ENCODE measurements around the gene DACH1.
"Not testable (repeated sequence)": the region's sequence is repeated elsewhere in the genome, so short reads cannot be mapped to it uniquely, and the experiment has no call there.

The DACH1 gene

DNA sequence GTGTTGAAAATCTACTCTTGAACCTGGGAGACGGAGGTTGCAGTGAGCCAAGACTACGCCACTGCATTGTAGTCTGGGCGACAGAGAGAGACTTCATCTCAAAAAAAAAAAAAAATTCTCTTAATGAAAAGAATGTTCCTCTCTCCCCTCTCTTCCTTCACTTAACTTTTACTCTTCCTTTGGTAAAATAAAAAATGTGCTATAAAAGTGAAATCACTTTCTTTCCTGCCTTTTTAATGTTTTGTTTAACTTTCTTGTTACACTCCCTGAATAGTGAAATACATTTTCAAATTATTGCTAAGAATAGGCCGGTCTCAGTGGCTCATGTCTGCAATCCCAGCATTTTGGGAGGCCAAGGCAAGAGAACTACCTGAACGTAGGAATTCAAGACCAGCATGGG, 86.5 kb downstream of the DACH1 start:
- in situ Hi-C loops (cut with HindIII; ENCODE audit: low sequenced_read_pairs), result no loop called here
- DNase-seq (ENCODE audit: low read depth, low spot score), result no peak

DNA sequence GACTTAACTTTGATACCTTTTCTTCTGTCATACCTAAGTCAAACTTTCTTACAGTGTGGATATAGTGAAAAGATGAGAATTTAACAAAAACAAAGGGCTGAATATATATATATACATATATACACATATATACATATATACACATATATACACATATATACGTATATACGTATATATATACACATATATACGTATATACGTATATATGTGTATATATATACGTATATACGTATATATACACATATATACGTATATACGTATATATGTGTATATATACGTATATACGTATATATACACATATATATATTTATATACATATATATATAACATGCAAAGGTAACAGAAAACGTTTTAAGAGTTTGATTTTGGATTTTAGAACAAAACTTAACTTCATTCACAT, 88.0 kb downstream of the DACH1 start:
- DNase-seq (ENCODE audit: low read depth, low spot score); H3K4me3 ChIP-seq (ENCODE audit: low read depth, low read length); in situ Hi-C loops (cut with HindIII; ENCODE audit: low sequenced_read_pairs): not testable (repeated sequence)

More for the DNA sequence above, 86.5 kb downstream of the DACH1 start:
- TF ChIP-seq, protein P1, sequence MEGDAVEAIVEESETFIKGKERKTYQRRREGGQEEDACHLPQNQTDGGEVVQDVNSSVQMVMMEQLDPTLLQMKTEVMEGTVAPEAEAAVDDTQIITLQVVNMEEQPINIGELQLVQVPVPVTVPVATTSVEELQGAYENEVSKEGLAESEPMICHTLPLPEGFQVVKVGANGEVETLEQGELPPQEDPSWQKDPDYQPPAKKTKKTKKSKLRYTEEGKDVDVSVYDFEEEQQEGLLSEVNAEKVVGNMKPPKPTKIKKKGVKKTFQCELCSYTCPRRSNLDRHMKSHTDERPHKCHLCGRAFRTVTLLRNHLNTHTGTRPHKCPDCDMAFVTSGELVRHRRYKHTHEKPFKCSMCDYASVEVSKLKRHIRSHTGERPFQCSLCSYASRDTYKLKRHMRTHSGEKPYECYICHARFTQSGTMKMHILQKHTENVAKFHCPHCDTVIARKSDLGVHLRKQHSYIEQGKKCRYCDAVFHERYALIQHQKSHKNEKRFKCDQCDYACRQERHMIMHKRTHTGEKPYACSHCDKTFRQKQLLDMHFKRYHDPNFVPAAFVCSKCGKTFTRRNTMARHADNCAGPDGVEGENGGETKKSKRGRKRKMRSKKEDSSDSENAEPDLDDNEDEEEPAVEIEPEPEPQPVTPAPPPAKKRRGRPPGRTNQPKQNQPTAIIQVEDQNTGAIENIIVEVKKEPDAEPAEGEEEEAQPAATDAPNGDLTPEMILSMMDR (IDR thresholded peaks at IDR 0.05; ENCODE audit: low read depth, low read length), result no peak
- H3K4me3 ChIP-seq (ENCODE audit: low read depth, low read length), result no peak overlapping the region

DNA sequence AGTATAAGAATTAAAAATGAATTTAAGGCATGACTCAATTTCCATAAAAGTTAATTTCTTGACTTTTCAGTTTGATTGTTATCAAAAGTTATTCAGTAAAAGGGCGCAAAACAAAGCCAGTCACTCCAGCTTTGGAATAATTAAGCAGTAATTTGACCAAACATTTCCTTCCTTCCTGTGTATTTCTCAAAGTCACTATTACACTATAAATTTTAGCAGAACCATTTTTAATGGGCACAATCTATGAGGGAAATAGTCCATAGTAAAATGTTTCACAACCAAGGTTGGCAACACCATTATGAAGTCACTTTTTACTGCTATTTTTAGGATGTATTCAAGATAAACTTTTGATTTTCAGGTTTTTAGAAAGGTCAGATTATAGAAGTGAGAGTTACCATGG, 91.0 kb downstream of the DACH1 start:
- no peak overlapping the region for H3K4me3 ChIP-seq (ENCODE audit: low read depth, low read length)
- in situ Hi-C loops (cut with HindIII; ENCODE audit: low sequenced_read_pairs), result no loop called here
- TF ChIP-seq, protein P1 (IDR thresholded peaks at IDR 0.05; ENCODE audit: low read depth, low read length), result no peak
- no peak for DNase-seq (ENCODE audit: low read depth, low spot score)

DNA sequence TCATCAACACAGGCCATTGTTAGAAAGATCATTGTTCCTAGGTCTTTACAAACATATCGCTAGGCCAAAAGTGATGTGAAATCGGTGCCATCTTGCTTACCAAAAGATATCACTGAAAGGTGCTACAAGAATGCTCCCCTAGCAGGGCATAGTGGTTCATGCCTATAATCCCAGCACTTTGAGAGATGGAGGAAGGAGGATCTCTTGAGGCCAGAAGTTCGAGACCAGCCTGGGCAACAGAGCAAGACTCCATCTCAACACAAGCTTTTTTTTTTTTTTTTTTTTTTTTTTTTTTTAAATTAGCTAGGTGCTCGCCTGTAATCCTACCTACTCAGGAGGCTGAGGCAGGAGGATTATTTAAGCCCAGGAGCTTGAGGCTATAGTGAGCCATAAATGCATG, 92.1 kb downstream of the DACH1 start:
- TF ChIP-seq, protein P1 (IDR thresholded peaks at IDR 0.05; ENCODE audit: low read depth, low read length), result no peak
- H3K4me3 ChIP-seq (ENCODE audit: low read depth, low read length), result no peak overlapping the region
- DNase-seq (ENCODE audit: low read depth, low spot score), result no peak
- in situ Hi-C loops (cut with HindIII; ENCODE audit: low sequenced_read_pairs), result no loop called here

DNA sequence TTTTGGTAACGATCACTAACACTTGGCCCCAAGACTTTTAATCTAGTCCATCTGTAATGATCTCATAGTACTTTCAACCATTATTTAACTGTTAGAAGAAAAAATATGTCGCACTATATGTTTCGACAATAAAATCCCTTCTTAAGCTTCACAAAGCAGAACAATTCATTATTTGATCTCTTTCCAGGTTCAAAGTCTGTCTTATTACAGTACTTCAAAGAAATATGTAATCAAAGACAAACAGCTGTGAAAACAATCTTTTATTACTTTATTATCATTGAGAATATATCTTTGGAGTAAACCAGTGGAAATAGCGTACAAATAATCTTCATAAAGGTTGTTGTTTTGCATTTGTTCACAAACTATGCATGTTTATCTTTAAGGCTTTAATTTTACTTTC, 93.5 kb downstream of the DACH1 start:
- TF ChIP-seq, protein P1 (IDR thresholded peaks at IDR 0.05; ENCODE audit: low read depth, low read length), result no peak
- no peak overlapping the region for H3K4me3 ChIP-seq (ENCODE audit: low read depth, low read length)
- in situ Hi-C loops (cut with HindIII; ENCODE audit: low sequenced_read_pairs), result no loop called here
- DNase-seq (ENCODE audit: low read depth, low spot score), result no peak

DNA sequence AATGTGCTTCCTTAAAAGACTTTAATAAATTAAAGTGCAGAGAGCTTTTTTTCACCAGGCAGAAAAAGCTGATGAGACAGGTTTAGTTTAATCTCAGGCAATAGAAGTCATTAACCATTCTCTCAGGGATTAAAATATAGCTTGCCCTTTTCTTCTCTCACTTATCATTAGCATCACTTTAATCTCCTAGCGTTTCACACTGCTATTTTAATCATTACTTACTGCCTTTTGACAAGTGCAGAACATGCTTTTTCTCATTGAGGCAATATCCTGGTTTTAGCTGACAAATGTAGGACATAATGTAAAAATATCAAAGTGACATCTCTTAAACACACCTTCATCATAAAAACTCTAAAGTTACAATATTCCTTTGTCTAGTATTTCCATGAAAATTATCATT, 94.6 kb downstream of the DACH1 start:
- in situ Hi-C loops (cut with HindIII; ENCODE audit: low sequenced_read_pairs), result no loop called here
- TF ChIP-seq, protein P1 (IDR thresholded peaks at IDR 0.05; ENCODE audit: low read depth, low read length), result no peak

DNA sequence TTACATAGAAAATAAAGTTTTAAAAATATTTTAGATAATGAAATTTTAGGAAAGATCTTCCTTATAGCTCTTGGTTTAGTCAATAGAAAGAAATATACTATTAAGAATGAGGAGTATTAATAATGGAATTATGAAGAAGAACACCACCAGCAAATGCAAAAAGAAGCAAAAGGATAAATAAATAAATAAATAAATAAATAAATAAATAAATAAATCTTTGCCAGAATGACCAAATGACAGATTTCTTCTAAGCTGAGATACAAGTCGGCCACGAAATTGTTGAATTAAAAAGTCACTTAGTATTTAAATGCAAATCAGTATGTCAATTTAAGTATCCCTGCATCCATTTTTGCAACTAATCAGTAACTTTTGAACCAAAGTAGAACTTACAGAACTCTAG, 95.9 kb downstream of the DACH1 start:
- TF ChIP-seq, protein P1 (IDR thresholded peaks at IDR 0.05; ENCODE audit: low read depth, low read length), result no peak
- DNase-seq (ENCODE audit: low read depth, low spot score), result no peak
- H3K4me3 ChIP-seq (ENCODE audit: low read depth, low read length), result no peak overlapping the region
- in situ Hi-C loops (cut with HindIII; ENCODE audit: low sequenced_read_pairs), result no loop called here

More for the DNA sequence above, 94.6 kb downstream of the DACH1 start:
- no peak overlapping the region for H3K4me3 ChIP-seq (ENCODE audit: low read depth, low read length)
- DNase-seq (ENCODE audit: low read depth, low spot score), result no peak

All from astrocyte of the spinal cord (primary cell).